ENCODE results near the gene KDM1B. TPM values are rescaled to one million over a fixed set of nuclear protein-coding genes. Genes with fewer than 3 reads are reported as not detected.
"Not testable (repeated sequence)": the region's sequence is repeated elsewhere in the genome, so short reads cannot be mapped to it uniquely, and the experiment has no call there.

KDM1B gene
- total RNA-seq, 1 donor from 2014 or later = 9.9 TPM

- Mint-ChIP-seq H3K4me3 (ENCODE audit: low read depth) (peak within 1 kb of the TSS; percentile 96), H3K27me3 (ENCODE audit: low read depth) (no peaks in the 10 kb centered on the region), H3K36me3 (ENCODE audit: low read depth) (peaks cover 1% of the 10 kb centered on the region), H3K4me1 (ENCODE audit: low read depth) (peaks cover 25% of the 10 kb centered on the region), H3K27ac (peak within 1 kb of the TSS; percentile 90), H3K9me3 (no peaks in the 10 kb centered on the region)
- DNase-seq (ENCODE audit: low spot score) = no peak
- intact Hi-C loops (cut with micrococcal nuclease) = loop anchor here (1.0 to 10.0 kb wide), 8 partner anchors 32 to 552 kb away; partner anchors contain the start of genes FAM8A1, NHLRC1 and NUP153
These were observed 594 bp upstream of the KDM1B start, which contains the start of gene TPMT for GRCh38 chr6:18154507-18155149. TPMT (minus strand) TSS chr6:18155077; CDS start chr6:18149127, 5,950 bp downstream.

- Mint-ChIP-seq H3K9me3 (no peaks in the 10 kb centered on the region), H3K36me3 (ENCODE audit: low read depth) (peaks cover 8% of the 10 kb centered on the region), H3K4me3 (ENCODE audit: low read depth) (peak overlapping the region; percentile 83), H3K27ac (peak overlapping the region; percentile 53), H3K27me3 (ENCODE audit: low read depth) (no peaks in the 10 kb centered on the region), H3K4me1 (ENCODE audit: low read depth) (peaks cover 26% of the 10 kb centered on the region)
- DNase-seq (ENCODE audit: low spot score) = peak; percentile 35
- intact Hi-C loops (cut with micrococcal nuclease) = loop anchor here (1.0 to 10.0 kb wide), 8 partner anchors 33 to 554 kb away; partner anchors contain the start of genes FAM8A1, NHLRC1 and NUP153
These were observed 721 bp downstream of the KDM1B start for GRCh38 chr6:18155864-18156421.

- Mint-ChIP-seq H3K9me3 (no peaks in the 10 kb centered on the region), H3K4me1 (ENCODE audit: low read depth) (peaks cover 13% of the 10 kb centered on the region), H3K4me3 (ENCODE audit: low read depth) (no peak overlapping the region), H3K27ac (no peak overlapping the region), H3K36me3 (ENCODE audit: low read depth) (peaks cover 30% of the 10 kb centered on the region), H3K27me3 (ENCODE audit: low read depth) (no peaks in the 10 kb centered on the region)
- intact Hi-C loops (cut with micrococcal nuclease) = no loop called here
- no peak for DNase-seq (ENCODE audit: low spot score)
These were observed 5.7 kb downstream of the KDM1B start for GRCh38 chr6:18160911-18161310.

- intact Hi-C loops (cut with micrococcal nuclease) = no loop called here
- Mint-ChIP-seq H3K27ac (no peak overlapping the region), H3K4me3 (ENCODE audit: low read depth) (no peak overlapping the region), H3K27me3 (ENCODE audit: low read depth) (no peaks in the 10 kb centered on the region), H3K4me1 (ENCODE audit: low read depth) (peaks cover 8% of the 10 kb centered on the region), H3K9me3 (no peaks in the 10 kb centered on the region), H3K36me3 (ENCODE audit: low read depth) (peaks cover 30% of the 10 kb centered on the region)
- no peak for DNase-seq (ENCODE audit: low spot score)
These were observed 6.2 kb downstream of the KDM1B start for GRCh38 chr6:18161431-18161830.

- no peak for DNase-seq (ENCODE audit: low spot score)
- H3K4me1 Mint-ChIP-seq (ENCODE audit: low read depth) = peaks cover 8% of the 10 kb centered on the region
- no peaks in the 10 kb centered on the region for H3K27me3 Mint-ChIP-seq (ENCODE audit: low read depth)
- H3K4me3 Mint-ChIP-seq (ENCODE audit: low read depth) = no peak overlapping the region
- H3K27ac Mint-ChIP-seq = no peak overlapping the region
- H3K9me3 Mint-ChIP-seq = no peaks in the 10 kb centered on the region
- H3K36me3 Mint-ChIP-seq (ENCODE audit: low read depth) = peaks cover 30% of the 10 kb centered on the region
- intact Hi-C loops (cut with micrococcal nuclease) = no loop called here
These were observed 7.2 kb downstream of the KDM1B start for GRCh38 chr6:18162401-18162800.

GRCh38 chr6:18165751-18166150, 10.5 kb downstream of the KDM1B start:
- Mint-ChIP-seq H3K36me3 (ENCODE audit: low read depth) (peaks cover 39% of the 10 kb centered on the region), H3K4me1 (ENCODE audit: low read depth) (peaks cover 8% of the 10 kb centered on the region), H3K4me3 (ENCODE audit: low read depth) (no peak overlapping the region), H3K27ac (no peak overlapping the region), H3K27me3 (ENCODE audit: low read depth) (no peaks in the 10 kb centered on the region), H3K9me3 (peaks cover 4% of the 10 kb centered on the region)
- intact Hi-C loops (cut with micrococcal nuclease) = no loop called here
- DNase-seq (ENCODE audit: low spot score) = no peak

- peaks cover 32% of the 10 kb centered on the region for H3K36me3 Mint-ChIP-seq (ENCODE audit: low read depth)
- peaks cover 4% of the 10 kb centered on the region for H3K9me3 Mint-ChIP-seq
These were observed 11.3 kb downstream of the KDM1B start for GRCh38 chr6:18166312-18167036.

GRCh38 chr6:18168264-18168663, 13.0 kb downstream of the KDM1B start:
- H3K4me3 Mint-ChIP-seq (ENCODE audit: low read depth) = no peak overlapping the region
- peaks cover 25% of the 10 kb centered on the region for H3K36me3 Mint-ChIP-seq (ENCODE audit: low read depth)
- H3K4me1 Mint-ChIP-seq (ENCODE audit: low read depth) = no peaks in the 10 kb centered on the region
- H3K27ac Mint-ChIP-seq = no peak overlapping the region
- intact Hi-C loops (cut with micrococcal nuclease) = no loop called here
- H3K9me3 Mint-ChIP-seq = peaks cover 4% of the 10 kb centered on the region
- no peak for DNase-seq (ENCODE audit: low spot score)
- H3K27me3 Mint-ChIP-seq (ENCODE audit: low read depth) = no peaks in the 10 kb centered on the region

More at GRCh38 chr6:18166312-18167036, 11.3 kb downstream of the KDM1B start:
- Mint-ChIP-seq H3K27ac (no peak overlapping the region), H3K4me1 (ENCODE audit: low read depth) (peaks cover 2% of the 10 kb centered on the region), H3K27me3 (ENCODE audit: low read depth) (no peaks in the 10 kb centered on the region), H3K4me3 (ENCODE audit: low read depth) (no peak overlapping the region)
- DNase-seq (ENCODE audit: low spot score) = no peak
- intact Hi-C loops (cut with micrococcal nuclease) = no loop called here

- intact Hi-C loops (cut with micrococcal nuclease) = no loop called here
- peaks cover 35% of the 10 kb centered on the region for H3K36me3 Mint-ChIP-seq (ENCODE audit: low read depth)
- H3K4me3 Mint-ChIP-seq (ENCODE audit: low read depth) = no peak overlapping the region
- H3K27ac Mint-ChIP-seq = no peak overlapping the region
- H3K27me3 Mint-ChIP-seq (ENCODE audit: low read depth) = no peaks in the 10 kb centered on the region
- H3K9me3 Mint-ChIP-seq = peaks cover 4% of the 10 kb centered on the region
- no peak for DNase-seq (ENCODE audit: low spot score)
- H3K4me1 Mint-ChIP-seq (ENCODE audit: low read depth) = no peaks in the 10 kb centered on the region
These were observed 16.6 kb downstream of the KDM1B start for GRCh38 chr6:18171871-18172270.

GRCh38 chr6:18176198-18176597, 21.0 kb downstream of the KDM1B start:
- intact Hi-C loops (cut with micrococcal nuclease); H3K4me1 Mint-ChIP-seq (ENCODE audit: low read depth); H3K27me3 Mint-ChIP-seq (ENCODE audit: low read depth); H3K27ac Mint-ChIP-seq; H3K4me3 Mint-ChIP-seq (ENCODE audit: low read depth); H3K9me3 Mint-ChIP-seq; DNase-seq (ENCODE audit: low spot score): not testable (repeated sequence)
- H3K36me3 Mint-ChIP-seq (ENCODE audit: low read depth) = peaks cover 30% of the 10 kb centered on the region

- intact Hi-C loops (cut with micrococcal nuclease) = no loop called here
- no peak for DNase-seq (ENCODE audit: low spot score)
- H3K9me3 Mint-ChIP-seq = no peaks in the 10 kb centered on the region
- H3K27me3 Mint-ChIP-seq (ENCODE audit: low read depth) = no peaks in the 10 kb centered on the region
- H3K4me3 Mint-ChIP-seq (ENCODE audit: low read depth) = no peak overlapping the region
- H3K4me1 Mint-ChIP-seq (ENCODE audit: low read depth) = no peaks in the 10 kb centered on the region
- H3K27ac Mint-ChIP-seq = no peak overlapping the region
- H3K36me3 Mint-ChIP-seq (ENCODE audit: low read depth) = peaks cover 25% of the 10 kb centered on the region
These were observed 22.2 kb downstream of the KDM1B start for GRCh38 chr6:18177286-18177965.

- intact Hi-C loops (cut with micrococcal nuclease) = no loop called here
- DNase-seq (ENCODE audit: low spot score) = no peak
- no peaks in the 10 kb centered on the region for H3K9me3 Mint-ChIP-seq
- no peaks in the 10 kb centered on the region for H3K4me1 Mint-ChIP-seq (ENCODE audit: low read depth)
- H3K27me3 Mint-ChIP-seq (ENCODE audit: low read depth) = no peaks in the 10 kb centered on the region
- no peak overlapping the region for H3K27ac Mint-ChIP-seq
- H3K36me3 Mint-ChIP-seq (ENCODE audit: low read depth) = peaks cover 23% of the 10 kb centered on the region
- no peak overlapping the region for H3K4me3 Mint-ChIP-seq (ENCODE audit: low read depth)
These were observed 23.9 kb downstream of the KDM1B start for GRCh38 chr6:18178960-18179615.

Data from activated T-helper 2 cell treated with anti-CD3 and anti-CD28 coated beads, Interferon-gamma antibody, Interleukin-2, Interleukin-4, amounts not matched to agents 10 μg/mL and 5 μg/mL and 100 μg/mL, durations not matched to agents 14 hours and 24 hours and 36 hours (primary cell).